ENCODE measurements around the gene HSPA1A. TPM values are rescaled to one million over a fixed set of nuclear protein-coding genes. Genes with fewer than 3 reads are reported as not detected.
"Not testable (repeated sequence)": the region's sequence is repeated elsewhere in the genome, so short reads cannot be mapped to it uniquely, and the experiment has no call there.

The HSPA1A gene
- total RNA-seq, 4 donors from 2014 or later, result 85.8 to 205 (median 111) TPM

GRCh38 chr6:31797588-31797987 is 17.8 kb upstream of the HSPA1A start:
- in situ Hi-C loops (cut with MboI; ENCODE audit: low sequenced_read_pairs in 4 of 4), result no loop called here
- Histone ChIP-seq H3K36me3 (peaks cover 0 to 17% of the 10 kb centered on the region in 2 donors), H3K4me3 (no peak overlapping the region), H3K4me1 (peaks cover 24 to 26% of the 10 kb centered on the region in 2 donors), H3K9me3 (no peaks in the 10 kb centered on the region), H3K27ac (peak overlapping the region; percentile 85 to 97 (median 93)), H3K27me3 (no peaks in the 10 kb centered on the region)
- ATAC-seq, result no peak
- TF ChIP-seq CTCF (IDR thresholded peaks at IDR 0.05 in 4 of 5, conservative IDR thresholded peaks at IDR 0.05 in 1 of 5) (no peak), POLR2A (IDR thresholded peaks at IDR 0.05) (no peak)
- intact Hi-C loops (cut with DNase I; ENCODE audit: low total_unique reads), result no loop called here
- DNase-seq, result no peak

DNA sequence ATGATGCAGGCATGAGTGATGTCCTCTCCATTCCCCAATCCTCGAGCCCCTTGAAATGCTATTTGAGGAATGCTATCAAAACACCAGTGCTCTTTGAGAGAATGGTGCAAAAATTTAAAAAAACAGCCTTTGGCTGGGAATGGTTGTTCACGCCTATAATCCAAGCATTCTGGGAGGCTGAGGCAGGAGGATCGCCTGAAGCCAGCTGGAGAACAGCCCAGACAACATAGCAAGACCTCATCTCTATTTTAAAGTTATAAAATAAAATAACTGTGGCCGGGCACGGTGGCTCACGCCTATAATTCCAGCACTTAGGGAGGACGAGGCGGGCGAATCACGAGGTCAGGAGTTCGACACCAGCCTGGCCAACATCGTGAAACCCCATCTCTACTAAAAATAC is 15.6 kb upstream of the HSPA1A start:
- TF ChIP-seq POLR2A (IDR thresholded peaks at IDR 0.05) (no peak), CTCF (IDR thresholded peaks at IDR 0.05 in 4 of 5, conservative IDR thresholded peaks at IDR 0.05 in 1 of 5) (no peak)
- H3K4me1 ChIP-seq, result peaks cover 14 to 15% of the 10 kb centered on the region in 2 donors
- H3K36me3 ChIP-seq, result peaks cover 0 to 14% of the 10 kb centered on the region in 2 donors
- in situ Hi-C loops (cut with MboI; ENCODE audit: low sequenced_read_pairs in 4 of 4) (loop anchor here in 1 of 4 donors (25.0 kb wide), 1 partner anchor 388 kb away; the partner anchor contains the start of genes AGER, AGPAT1, GPSM3 and PBX2), intact Hi-C loops (cut with DNase I; ENCODE audit: low total_unique reads) (no loop called here)
- ATAC-seq (no peak), DNase-seq (no peak)
- H3K4me3 ChIP-seq, result no peak overlapping the region
- H3K27ac ChIP-seq, result no peak overlapping the region
- no peaks in the 10 kb centered on the region for H3K27me3 ChIP-seq
- no peaks in the 10 kb centered on the region for H3K9me3 ChIP-seq

DNA sequence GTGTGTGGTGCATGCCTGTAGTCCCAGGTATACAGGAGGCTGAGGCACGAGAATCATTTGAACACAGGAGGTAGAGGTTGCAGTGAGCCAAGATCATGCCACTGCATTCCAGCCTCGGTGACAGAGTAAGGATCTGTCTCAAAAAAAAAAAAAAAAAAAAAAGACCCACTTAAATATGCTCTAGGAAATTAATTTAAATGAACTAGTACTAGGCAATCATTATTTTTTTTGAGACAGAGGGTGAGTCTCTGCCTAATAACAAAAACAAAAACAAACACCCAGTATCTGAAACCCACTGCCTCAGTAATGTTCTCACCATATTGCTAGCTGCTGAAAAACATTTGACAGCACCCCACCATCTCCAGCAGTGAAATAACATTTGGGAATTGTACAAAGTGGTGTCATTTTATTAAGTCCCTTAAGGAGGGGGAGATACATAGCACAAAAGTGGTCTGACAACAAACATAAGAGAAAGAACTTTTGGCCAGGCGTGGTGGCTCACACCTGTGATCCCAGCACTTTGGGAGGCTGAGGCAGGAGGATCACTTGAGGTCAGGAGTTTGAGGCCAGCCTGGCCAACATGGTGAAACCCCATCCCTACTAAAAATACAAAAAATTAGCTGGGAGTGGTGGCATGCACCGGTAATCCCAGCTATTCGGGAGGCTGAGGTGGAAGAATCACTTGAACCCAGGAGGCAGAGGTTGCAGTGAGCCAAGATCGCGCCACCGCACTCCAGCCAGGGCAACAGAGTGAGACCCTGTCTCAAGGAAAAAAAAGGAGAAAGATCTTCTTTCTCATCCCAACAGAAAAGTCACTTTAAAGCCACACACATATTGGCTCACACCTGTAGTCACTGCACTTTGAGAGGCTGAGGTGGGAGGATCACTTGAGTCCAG is 14.1 kb upstream of the HSPA1A start:
- H3K9me3 ChIP-seq; DNase-seq; intact Hi-C loops (cut with DNase I; ENCODE audit: low total_unique reads); ATAC-seq; H3K4me3 ChIP-seq; H3K27me3 ChIP-seq; H3K27ac ChIP-seq: not testable (repeated sequence)
- peaks cover 16% of the 10 kb centered on the region in 2 donors for H3K4me1 ChIP-seq
- H3K36me3 ChIP-seq, result peaks cover 0 to 14% of the 10 kb centered on the region in 2 donors
- in situ Hi-C loops (cut with MboI; ENCODE audit: low sequenced_read_pairs in 4 of 4), result loop anchor here in 1 of 4 donors (25.0 kb wide), 1 partner anchor 386 kb away; the partner anchor contains the start of genes AGER, AGPAT1, GPSM3 and PBX2

- intact Hi-C loops (cut with DNase I; ENCODE audit: low total_unique reads) (loop anchor here (1.0 kb wide), 1 partner anchor 10 kb away; no protein-coding TSS in a partner anchor), in situ Hi-C loops (cut with MboI; ENCODE audit: low sequenced_read_pairs in 4 of 4) (loop anchor here in 1 of 4 donors (25.0 kb wide), 1 partner anchor 381 kb away; the partner anchor contains the start of genes AGER, AGPAT1, GPSM3 and PBX2)
- Histone ChIP-seq H3K4me3 (peak overlapping the region; percentile 61 to 87 (median 78)), H3K4me1 (peaks cover 9 to 12% of the 10 kb centered on the region in 2 donors), H3K27ac (peak overlapping the region; percentile 90 to 99 (median 95)), H3K36me3 (peaks cover 0 to 14% of the 10 kb centered on the region in 2 donors), H3K9me3 (no peaks in the 10 kb centered on the region), H3K27me3 (no peaks in the 10 kb centered on the region)
- DNase-seq, result no peak
- no peak for TF ChIP-seq POLR2A (IDR thresholded peaks at IDR 0.05)
- no peak for TF ChIP-seq CTCF (IDR thresholded peaks at IDR 0.05 in 4 of 5, conservative IDR thresholded peaks at IDR 0.05 in 1 of 5)
- peak in 1 of 2 donors; percentile 16 for ATAC-seq
These were observed 9.3 kb upstream of the HSPA1A start for GRCh38 chr6:31805939-31806469.

Measured in gastrocnemius medialis (tissue), 4 donors.